ENCODE measurements around the gene SDK1.

SDK1 gene

DNA sequence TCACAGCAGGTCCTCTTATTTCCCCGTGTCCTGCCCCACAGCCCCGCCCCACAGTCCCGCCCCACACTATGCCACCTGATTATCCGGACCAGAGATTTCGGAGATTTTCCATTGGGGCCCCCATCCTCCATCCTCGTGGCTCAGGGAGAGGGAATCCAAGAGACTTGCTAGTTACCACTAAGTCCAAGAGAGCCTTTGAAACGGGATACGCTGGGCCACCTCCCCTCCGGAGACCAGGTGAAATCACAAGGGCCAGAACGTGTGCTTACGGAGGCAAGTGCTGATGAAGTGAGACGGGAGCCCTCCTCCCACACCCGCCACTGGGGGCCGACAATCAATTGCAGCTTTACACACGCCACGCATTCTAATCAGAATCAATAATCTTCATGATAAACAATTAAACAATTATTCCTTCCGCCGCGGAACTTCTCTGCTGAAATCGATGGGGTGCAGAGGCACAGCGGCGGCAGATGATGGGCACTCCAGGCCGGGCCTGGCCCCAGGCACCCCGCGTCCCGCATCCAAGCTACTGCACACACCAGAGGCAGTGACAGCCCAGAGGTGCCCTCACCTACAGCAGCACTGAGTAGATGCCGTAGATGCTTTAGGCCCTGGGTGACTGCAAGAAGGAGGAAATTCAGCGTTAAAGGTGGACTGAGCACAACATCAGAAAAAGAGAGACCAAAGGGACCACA lies 847.0 kb downstream of the SDK1 start:
- DNase-seq = peak; percentile 36

DNA sequence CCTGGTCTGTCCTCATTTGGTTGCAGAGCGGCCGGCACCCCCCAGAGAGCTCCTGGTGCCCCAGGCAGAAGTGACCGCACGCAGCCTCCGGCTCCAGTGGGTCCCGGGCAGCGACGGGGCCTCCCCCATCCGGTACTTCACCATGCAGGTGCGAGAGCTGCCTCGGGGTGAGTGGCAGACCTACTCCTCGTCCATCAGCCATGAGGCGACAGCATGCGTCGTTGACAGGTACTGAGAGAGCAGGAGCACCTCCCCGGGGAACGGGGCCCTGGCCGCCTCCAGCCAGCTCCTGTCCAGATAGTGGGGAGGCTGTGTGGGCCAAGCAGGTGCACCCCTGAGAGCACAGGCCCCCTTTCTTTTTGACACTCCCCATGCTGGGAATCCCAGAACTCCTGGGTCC lies 848.2 kb downstream of the SDK1 start:
- no peak for DNase-seq

DNA sequence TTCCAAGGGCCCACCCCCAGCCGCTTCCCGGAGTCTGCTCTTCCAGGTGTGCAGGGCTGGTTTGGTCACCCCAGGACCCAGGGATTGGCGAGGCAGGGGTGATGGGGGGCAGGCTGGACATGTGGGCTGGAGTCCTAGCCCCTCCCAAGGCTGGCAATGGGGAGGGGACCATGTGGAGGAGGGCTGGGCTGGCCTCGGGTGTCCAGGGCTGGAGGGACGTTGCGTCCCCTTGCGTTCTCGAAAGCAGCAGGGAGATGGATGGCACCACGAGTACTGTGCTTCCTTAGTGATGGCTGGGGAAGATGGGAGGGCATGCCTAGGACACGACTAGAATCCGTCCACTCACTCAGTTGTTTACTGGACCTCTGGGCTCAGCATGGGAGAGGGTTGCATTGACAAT lies 848.6 kb downstream of the SDK1 start:
- DNase-seq = no peak

DNA sequence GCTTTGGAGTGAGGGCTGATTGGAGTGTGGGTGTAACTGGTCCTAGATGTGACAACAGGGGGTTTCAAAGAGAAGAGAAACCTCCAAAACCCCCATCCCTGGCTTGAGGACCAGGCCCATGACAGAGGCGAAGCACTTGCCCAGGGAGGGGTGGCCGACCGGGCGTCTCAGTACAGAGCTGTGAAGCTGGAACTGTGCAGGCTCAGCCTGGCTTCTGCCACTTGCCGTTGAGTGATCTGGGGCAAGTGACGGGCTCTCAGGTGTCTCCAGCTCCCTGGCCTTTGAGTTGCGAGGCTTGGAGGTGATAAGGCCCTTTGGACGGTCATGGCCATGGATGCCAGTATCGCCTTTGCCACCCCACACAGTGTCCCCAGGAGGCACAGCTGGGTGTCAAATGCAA lies 849.7 kb downstream of the SDK1 start:
- no peak for DNase-seq

DNA sequence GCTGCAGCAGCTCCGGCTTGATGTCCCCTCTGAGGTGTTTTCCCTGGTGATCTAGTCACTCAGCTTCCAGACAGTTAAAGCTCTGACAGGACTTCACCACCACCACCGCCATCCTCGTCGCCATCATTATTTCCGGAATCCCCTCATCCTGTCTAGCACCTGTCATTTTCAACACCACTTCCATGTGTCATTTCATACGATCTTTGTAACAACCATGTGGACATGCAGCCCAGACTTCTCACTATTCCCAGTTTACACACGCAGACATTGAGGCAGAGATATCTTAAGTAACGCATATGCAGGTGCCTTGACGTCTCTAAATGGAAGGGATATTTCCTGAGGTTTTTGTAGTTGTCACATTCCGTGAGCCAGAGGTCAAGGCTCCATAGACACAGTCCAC lies 850.5 kb downstream of the SDK1 start:
- no peak for DNase-seq

DNA sequence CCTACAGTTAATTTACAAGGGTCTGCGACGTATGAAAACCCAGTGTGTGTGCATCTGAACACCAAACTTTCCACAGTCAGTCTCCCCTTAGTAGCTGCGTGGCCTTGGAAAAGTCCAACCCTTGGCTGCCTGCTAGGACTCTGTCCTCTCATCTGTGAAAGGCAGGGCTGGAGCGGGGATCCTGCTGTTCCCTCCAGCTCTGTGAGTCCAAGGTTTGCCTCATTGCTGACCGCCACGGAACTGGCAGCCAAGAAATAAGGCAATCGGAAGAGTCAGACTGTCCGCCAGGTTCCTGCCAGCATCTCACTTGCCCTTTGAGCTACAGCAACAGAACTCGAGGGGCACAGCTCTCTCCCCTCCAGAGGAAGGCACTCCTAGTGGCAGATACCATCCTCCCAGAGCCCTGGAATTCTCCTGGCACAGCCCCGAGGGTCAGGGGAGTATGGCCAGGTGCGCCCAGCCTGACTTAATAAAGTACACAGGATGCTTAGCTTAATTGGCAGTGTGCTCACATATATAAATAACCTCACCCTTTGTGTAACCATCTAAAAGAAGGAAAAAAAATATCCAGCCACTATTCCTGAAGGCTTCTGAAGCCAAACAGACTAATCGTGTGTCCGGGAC lies 851.0 kb downstream of the SDK1 start:
- DNase-seq = no peak

DNA sequence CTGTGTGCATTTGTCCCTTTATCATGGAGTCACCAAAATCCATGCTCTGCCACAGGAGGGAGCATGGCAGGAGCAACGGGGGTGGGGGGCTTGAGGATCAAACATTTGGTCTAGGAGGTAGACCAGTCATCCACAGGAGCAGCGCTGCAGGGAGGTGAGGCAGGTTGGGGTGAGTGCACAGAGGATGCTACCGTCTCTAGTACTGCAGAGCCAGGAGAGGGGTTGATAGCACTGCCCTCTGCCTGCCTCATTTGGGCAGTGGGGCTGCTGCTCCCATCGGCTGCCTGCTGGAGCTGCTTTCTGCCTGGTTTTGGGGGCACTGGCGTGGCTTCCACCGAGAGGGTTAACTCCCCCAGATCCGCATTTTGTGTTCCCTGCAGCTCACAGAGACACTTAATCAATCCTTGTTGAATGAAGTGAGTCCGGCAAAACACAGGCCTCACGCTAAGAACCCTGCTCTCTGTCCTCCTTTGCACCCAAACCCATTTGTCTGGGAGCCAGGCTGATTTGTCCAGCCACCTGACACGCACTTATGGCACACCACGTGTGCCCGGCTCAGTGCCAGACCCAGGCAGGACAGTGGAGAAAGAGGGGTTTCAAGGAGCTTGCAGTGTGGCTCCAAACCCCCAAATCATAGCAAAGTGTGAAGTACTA lies 854.0 kb downstream of the SDK1 start:
- no peak for DNase-seq

DNA sequence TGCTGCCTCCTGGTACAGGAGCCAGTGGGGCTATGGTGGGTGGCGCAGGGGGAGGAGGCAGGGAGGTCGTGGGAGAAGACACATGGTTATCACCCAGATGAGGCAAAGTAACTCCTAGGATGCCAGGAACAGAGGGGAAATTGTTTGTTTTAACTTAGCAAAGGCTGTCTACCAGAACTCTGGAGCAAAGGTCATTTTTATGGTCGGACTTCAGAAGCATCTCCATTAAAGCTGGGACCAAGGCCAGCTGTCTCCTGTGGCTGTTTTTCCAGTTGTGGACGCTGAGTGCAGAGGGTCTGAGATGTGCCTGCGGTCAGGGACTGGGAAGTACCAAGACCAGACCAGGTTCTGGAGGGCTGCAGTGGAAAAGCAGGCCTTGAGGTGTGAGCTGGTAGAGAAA lies 855.1 kb downstream of the SDK1 start:
- no peak for DNase-seq

DNA sequence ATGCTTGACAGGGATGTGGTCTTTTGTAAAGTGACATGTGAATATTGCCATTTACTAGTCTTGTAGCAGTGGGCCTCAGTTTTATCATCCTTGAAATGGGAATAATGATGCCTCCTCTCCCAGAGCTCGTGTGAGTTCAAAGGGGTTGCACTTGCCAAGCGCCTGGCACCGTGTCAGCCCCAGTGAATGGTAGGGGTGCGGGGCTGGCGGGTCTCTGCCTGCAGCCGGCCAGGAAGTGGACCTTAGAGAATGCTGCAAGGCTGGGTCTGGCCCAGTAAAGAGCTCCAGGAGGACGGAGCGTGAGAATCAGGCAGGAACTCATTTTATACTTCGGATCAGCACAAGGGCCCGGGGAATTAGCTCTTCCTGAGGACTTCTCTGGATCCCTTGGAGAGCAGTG lies 856.6 kb downstream of the SDK1 start:
- no peak for DNase-seq

DNA sequence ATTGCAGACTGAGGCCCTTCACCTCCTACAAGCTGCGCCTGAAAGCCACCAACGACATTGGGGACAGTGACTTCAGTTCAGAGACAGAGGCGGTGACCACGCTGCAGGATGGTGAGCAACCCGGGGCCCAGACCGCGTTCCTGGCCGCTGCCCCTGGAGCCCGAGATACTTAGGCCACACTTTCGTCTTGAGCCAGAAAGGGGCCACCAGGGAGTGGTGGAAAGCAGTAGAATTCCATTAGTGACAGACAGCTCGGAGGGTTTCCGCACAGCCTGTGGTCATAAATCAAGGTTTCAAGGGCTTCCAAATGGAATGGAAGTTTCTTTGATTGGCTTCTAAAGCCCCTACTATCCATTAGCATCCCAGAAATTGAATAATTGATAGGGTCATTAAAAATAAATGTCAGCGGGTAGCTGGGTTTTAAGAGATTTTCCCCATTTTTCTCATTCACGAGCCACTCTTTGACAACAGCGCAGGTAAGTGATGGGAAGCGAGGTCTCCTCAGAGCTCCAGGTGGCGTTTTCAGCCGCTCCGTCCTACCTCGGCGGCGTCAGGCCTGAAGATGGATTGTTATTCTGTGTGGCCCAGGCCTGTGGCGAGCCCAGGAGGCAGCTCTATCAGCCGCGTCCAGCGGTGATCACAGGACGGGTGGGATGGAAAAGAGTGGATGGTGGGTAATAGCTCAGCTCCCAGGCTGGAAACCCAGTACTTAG lies 857.5 kb downstream of the SDK1 start:
- DNase-seq = no peak

DNA sequence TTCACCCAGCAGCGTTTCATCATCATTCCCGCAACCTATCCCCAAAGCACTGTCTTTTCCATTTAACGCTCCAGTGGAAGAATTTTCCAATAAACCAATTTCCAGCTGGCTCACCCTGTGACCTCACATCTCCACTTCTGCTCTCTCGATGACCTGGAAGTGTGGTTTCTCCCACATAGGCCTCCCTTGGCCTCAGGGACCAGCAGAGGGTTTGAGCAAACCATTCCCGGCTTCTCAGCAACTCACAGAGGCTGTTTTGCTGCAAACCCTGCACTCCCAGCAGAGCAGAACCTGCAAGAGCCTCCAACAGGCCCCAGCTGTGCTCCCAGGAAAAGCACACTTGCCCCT lies 858.1 kb downstream of the SDK1 start:
- no peak for DNase-seq

DNA sequence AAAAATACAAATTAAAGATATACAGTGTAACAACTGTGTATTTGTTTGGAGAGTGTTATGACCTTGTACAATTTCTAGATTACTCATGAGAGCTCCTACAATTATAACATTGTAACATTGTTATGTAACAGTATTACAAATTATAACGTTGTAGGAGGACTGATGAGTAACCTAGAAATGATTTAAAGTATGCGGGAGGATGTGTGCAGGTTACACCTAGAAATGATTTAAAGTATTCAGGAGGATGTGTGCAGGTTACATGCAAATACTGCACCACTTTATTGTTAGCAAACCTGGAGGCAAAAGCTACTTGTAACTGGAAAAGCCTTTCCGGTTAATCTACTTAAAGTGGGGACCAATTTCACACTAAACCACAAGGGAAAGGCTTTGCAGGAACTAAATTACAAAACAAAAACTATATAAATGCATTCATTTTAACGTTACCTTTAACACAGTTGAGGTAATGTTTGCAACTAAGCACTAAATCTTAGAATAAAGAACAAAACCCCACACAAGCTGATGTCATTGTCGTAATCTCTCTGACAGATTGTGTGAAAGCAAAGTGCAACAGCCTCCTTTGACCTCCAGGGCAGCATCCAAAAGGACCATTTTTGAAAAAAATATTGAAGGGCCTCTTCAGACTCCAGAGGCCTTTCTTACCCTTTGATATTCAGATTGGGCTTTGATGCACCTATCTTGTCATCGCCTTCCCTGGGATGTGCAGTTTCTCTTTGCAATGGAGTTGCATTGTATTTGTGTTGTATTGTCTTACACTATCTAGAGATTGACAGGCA lies 858.9 kb downstream of the SDK1 start:
- DNase-seq = no peak

DNA sequence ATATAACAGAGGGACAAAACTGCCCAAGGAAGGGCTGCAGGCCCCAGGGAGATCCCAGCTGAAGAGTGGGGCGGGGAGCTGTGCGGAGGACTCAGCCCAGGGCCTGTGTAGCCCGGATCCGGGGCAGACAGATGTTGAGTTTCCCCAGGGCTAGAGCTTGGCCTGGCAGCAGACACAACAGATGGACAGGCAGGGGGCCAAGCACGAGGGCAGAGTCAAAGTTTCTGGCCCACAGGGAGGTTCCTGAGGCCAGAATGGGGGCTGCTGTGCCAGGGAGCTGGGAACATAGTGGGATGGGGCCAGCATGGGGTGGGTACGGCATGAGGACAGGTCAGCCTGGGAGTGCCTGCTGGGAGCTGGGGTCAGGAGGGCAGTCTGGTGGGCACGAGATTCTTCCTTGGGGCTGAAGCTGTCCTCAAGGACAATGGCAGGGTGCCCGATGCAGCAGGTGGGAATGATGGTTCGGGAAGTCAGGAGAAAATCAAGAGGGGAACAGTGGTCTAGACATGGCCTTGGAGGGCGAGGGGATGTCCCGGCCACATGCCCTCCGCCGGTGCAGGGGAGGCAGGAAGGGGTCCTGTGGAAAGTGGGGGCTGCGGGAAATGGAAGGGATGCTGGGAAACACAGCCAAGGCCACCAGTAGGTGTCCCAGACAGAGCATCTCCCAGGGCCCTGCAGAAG lies 862.0 kb downstream of the SDK1 start:
- no peak for DNase-seq

DNA sequence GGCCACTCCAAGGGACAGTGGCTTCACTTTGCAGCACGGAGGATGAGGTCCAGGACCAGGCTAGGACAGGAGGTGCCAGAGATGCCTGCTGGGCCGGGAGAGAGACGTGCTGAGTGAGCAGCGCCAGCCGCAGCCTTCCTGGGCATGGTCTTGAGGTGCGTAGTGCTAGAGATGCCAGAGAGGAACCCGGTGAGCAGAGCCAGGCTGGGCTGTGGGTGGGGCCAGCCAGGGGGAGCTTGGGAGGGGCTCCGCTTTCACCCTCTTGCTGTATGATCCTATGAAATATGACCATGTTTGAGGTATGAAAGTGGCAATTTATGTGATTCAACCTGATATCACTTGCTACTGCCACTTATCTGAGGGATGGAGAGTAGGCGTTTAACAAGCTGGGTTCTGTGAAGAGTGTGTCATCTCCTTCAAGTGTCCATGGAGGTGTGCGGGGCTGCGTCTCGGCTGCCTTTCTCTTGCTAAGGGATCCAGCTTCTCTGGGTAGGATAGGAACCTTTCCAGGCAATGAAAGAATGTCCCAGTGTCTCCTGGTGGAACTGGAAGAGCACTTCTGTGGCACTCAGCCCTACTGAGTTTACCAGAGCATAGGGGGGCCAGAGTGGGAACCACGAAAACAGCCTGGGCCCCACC lies 862.6 kb downstream of the SDK1 start:
- no peak for DNase-seq

DNA sequence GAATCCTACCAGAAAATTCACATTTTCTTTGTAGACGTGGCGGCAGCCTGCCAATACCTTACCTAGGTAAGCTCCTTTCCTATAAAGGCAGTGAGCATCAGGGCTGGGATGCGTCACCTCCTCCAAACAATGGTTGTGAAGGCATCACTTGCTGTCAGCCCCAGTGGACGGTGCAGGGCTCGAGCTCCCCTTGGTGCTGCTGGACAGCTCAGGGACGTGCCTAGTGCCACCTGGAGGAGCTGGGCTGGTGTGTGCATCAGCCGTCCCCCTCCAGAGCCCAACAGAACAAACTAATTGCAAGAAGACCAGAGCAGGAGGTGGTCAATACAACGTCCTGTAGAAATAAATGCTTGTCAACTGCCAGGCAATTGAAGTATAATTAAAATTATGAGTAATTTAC lies 863.5 kb downstream of the SDK1 start:
- no peak for DNase-seq

DNA sequence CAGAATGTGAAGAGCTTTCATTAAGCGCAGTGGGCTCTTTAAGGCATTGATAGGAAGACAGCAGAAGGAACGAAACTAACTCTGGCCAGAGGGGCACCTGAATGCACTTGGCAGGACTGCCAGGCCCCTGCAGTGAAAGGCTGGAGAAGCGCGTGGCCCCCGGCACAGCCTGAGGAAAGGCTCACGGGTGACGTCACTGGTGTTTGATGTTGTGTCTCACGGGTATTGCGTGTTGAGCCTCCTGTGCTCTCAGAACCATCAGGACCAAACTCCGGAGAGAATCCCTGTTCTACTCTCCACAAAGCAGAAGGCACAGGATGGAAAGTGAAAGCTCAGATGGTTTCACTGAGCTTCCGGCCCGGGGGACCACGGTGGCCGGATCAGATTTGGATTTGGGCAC lies 865.3 kb downstream of the SDK1 start:
- DNase-seq = no peak

DNA sequence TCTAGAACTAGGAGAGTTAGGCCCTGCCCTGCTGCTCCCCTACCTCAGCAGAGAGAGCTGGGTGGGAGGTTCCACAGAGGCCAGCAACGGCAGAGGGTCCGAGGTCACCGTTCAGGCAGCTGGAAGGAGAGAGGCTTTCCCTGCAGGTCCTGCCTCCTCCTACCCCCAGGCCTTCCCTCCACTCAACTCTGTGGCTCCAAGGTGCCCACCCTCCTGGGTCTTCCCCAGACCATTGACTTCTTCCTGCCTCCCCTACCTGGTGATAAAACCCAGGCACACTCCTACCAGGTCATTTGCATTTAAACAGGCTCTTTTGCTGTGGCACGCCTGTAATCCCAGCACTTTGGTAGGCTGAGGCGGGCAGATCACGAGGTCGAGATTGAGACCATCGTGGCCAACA lies 865.8 kb downstream of the SDK1 start:
- no peak for DNase-seq

DNA sequence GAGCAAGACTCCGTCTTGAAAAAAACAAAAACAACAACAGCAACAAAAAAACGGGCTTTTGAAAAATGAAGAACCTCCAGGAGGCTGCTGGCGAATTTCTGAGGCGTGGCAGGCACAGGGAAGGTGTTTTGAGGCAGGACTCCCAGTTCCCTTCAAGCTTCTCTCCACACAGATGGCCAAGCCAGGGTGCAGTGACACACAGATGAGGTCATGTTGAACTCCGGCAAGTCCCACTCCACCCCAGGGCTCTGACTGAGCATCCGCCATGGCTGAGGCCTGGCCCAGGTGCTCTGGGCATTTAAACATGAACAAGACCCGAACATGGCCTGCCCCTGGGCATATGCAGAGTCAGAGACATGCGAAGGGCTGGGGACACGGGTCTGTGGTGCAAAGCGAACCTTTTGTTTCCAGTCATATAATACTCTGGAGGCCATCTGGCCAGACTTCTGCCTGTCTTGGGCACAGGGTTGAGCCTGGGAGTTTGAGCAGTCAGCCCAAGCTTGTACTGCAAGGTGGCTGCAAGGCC lies 866.4 kb downstream of the SDK1 start:
- no peak for DNase-seq

DNA sequence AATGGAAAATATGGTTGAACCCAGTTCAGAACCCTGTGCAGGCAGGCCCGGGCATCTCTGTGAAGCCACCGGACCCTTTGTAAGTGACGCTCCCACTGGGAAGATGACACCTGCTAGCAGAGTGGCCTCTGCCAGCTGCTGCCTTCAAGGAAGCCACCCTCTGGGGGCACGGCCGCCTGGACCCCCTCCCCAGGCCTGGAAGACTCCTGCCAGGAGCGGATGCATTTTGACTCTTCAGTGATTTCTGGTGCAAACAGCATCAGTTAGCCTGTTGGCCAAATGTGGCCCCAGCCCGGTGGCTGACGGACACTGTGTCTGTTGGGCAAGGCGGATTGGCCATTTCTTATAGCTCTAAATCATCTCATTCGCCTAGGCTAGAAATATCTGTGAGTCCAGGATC lies 867.0 kb downstream of the SDK1 start:
- DNase-seq = no peak

DNA sequence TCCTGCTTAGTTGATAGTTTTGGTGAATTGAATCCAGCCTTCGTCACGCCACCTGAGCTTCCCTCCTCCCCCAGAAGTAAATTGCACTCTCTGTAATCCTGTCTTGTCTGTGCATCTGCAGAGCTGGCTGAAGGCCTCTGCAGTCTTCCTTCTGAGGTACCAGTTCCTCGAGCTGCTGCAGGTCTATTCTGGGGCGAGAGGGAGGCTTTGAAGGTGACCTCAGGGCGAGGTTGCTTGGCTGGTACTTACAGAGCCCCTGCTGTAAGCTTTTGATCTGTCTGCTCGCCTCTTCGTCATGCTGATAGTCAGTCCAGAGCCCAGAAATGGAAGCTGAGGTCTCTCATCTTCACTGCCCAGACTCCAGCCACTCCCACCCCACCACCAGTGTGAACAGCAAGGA lies 867.5 kb downstream of the SDK1 start:
- DNase-seq = no peak

DNA sequence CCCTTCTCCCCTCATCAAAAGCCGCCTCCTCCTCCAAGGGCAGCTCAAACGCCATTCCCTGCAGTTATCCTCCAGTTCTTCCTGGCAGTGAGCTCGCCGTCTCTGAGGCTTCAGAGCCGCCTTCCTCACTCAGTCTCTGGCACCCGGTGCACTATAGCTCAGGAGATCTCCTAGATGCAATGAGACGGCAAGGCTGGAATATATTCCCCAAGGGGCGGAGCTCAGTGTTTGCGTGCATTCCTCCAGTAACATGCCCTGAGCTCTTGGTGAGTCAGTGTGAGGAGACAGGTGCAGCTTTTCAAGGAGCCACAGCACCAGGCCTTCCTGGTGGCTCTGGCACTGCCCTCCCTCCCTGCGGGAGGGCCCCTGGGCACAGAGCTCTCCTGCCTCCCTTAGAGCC lies 868.4 kb downstream of the SDK1 start:
- DNase-seq = peak; percentile 49
